GM12878 (cell line): Measurements from ENCODE around the gene RNF167. TPM values are rescaled to one million over a fixed set of nuclear protein-coding genes. Genes with fewer than 3 reads are reported as not detected.

ENCODE experiments used
- ATAC-seq: fragments of 200-7000 bp; cut with Tn5 transposase; 3 replicates; pipeline ENCODE4 v1.9.1; 2020; ENCODE audit warnings: mild to moderate bottlenecking, moderate library complexity
- BruUV-seq: library from RNA; stranded (reverse); fragments of 400-500 nt; replicated peaks from 2 replicates; lab custom pipeline; 2021; lab: Mats Ljungman, UMichigan
- CTCF ChIA-PET: fragments of 300-600 bp; sonication (Branson Sonifier 250); formaldehyde crosslinking; extraction: SDS; loops from one replicate; lab custom pipeline; 2021; ENCODE audit warnings: inconsistent platforms; lab: Yijun Ruan, JAX
- POLR2A ChIA-PET: fragments of 350-600 bp; formaldehyde crosslinking; extraction: SDS; loops from one replicate; lab custom pipeline; 2021; ENCODE audit warnings: inconsistent platforms; lab: Charles Lee
- RAD21 ChIA-PET: fragments of 300-600 bp; sonication (Branson Sonifier 250); formaldehyde crosslinking; loops from one replicate; lab custom pipeline; 2023; ENCODE audit warnings: antibody characterized with exemption; ENCODE audit not compliant: unreplicated experiment; lab: Charles Lee
- SMC1A ChIA-PET: fragments of 300-600 bp; sonication (Branson Sonifier 250); formaldehyde crosslinking; loops from one replicate; lab custom pipeline; 2023; ENCODE audit not compliant: unreplicated experiment, uncharacterized antibody; lab: Charles Lee
- DNase-seq: peaks from one replicate; pipeline ENCODE4 v3.0.0-alpha.2; 2011; ENCODE audit warnings: low read depth, low spot score
- FAIRE-seq: peaks from 3 replicates; lab custom pipeline; 2011; peaks lifted over from hg19 to GRCh38; lab: Jason Lieb, UNC
- H2AFZ ChIP-seq: 2 replicates; pipeline ENCODE4 v1.6.0; 2011; ENCODE audit warnings: low read depth, low read length, control low read depth; ENCODE audit not compliant: control insufficient read depth
- H3K27ac ChIP-seq: 2 replicates; pipeline ENCODE4 v1.5.1; 2011; ENCODE audit warnings: control low read depth; ENCODE audit not compliant: control insufficient read depth, insufficient read depth
- H3K27me3 ChIP-seq, 2 experiments: replicated peaks in 1 of 2; 2 replicates each; pipeline versions ENCODE4 v1.6.0 to v1.6.1; 2011; ENCODE audit warnings: low read length in 1 of 2; ENCODE audit not compliant: control insufficient read depth in 2 of 2, insufficient read depth in 2 of 2
- H3K36me3 ChIP-seq, 2 experiments: 2 replicates each; pipeline ENCODE4 v1.5.1; 2011; ENCODE audit warnings: low read length in 1 of 2; ENCODE audit not compliant: control insufficient read depth in 2 of 2, insufficient read depth in 2 of 2
- H3K4me1 ChIP-seq: 2 replicates; pipeline ENCODE4 v1.6.1; 2011; ENCODE audit warnings: mild to moderate bottlenecking, low read length, moderate library complexity, mixed read lengths; ENCODE audit not compliant: control insufficient read depth, insufficient read depth
- H3K4me2 ChIP-seq: 2 replicates; pipeline ENCODE4 v1.6.0; 2011; ENCODE audit warnings: control low read depth; ENCODE audit not compliant: control insufficient read depth, insufficient read depth
- H3K4me3 ChIP-seq: fragments of 200-600 bp; sonication (generic); 2 replicates; pipeline ENCODE4 v1.5.1; 2016
- H3K79me2 ChIP-seq: 2 replicates; pipeline ENCODE4 v1.6.0; 2011; ENCODE audit warnings: low read length; ENCODE audit not compliant: control insufficient read depth, insufficient read depth
- H3K9ac ChIP-seq: 2 replicates; pipeline ENCODE4 v1.8.0; 2011; ENCODE audit warnings: low read length, control low read depth, mixed read lengths; ENCODE audit not compliant: control insufficient read depth, insufficient read depth
- H3K9me3 ChIP-seq: replicated peaks from 3 replicates; pipeline ENCODE4 v1.5.1; 2011; ENCODE audit warnings: mild to moderate bottlenecking, low read length; ENCODE audit not compliant: control insufficient read depth, insufficient read depth
- H4K20me1 ChIP-seq: 2 replicates; pipeline ENCODE4 v1.6.0; 2011; ENCODE audit not compliant: control insufficient read depth, insufficient read depth
- FOXM1 ChIP-seq: IDR thresholded peaks from 2 replicates; pipeline ENCODE4 v1.6.1; 2012; ENCODE audit warnings: low read depth, mild to moderate bottlenecking, inconsistent platforms, low read length, moderate library complexity
- GATAD2B ChIP-seq: fragments of 450-650 bp; conservative IDR thresholded peaks from 2 replicates; pipeline ENCODE4 v1.6.1; 2017; ENCODE audit warnings: low read depth, mild to moderate bottlenecking, moderate library complexity
- IKZF1 ChIP-seq: fragments of 450-650 bp; conservative IDR thresholded peaks from 2 replicates; pipeline ENCODE4 v1.6.1; 2017; ENCODE audit warnings: antibody characterized with exemption, mild to moderate bottlenecking
- KAT2A ChIP-seq: conservative IDR thresholded peaks from 2 replicates; pipeline ENCODE4 v1.6.1; 2011; ENCODE audit warnings: low read depth, low read length; ENCODE audit not compliant: control insufficient read depth
- POLR2A ChIP-seq: IDR thresholded peaks from 2 replicates; pipeline ENCODE4 v1.6.1; 2011; ENCODE audit warnings: low read depth, mild to moderate bottlenecking, low read length
- POLR2AphosphoS2 ChIP-seq: IDR thresholded peaks from 2 replicates; pipeline ENCODE4 v1.6.1; 2011; ENCODE audit warnings: low read depth, mild to moderate bottlenecking, low read length, improper control_type of control experiment, moderate library complexity
- SPI1 ChIP-seq: IDR thresholded peaks from 2 replicates; pipeline ENCODE4 v1.6.1; 2011; ENCODE audit warnings: low read depth, mild to moderate bottlenecking, low read length, moderate library complexity, borderline replicate concordance; ENCODE audit not compliant: insufficient read depth
- SREBF1 ChIP-seq: IDR thresholded peaks from 2 replicates; pipeline ENCODE4 v1.6.1; 2012; ENCODE audit warnings: mild to moderate bottlenecking, low read length
- WGBS: methylation state at CpG from one replicate; pipeline ENCODE4 v1.1.6; 2016; ENCODE audit warnings: low lambda C conversion rate; ENCODE audit not compliant: insufficient replicate concordance, insufficient coverage; ENCODE audit errors: missing lambda C conversion rate; 5-methylcytosine and 5-hydroxymethylcytosine counted together
- in situ Hi-C: fragments of 300-500 bp; cut with MboI; formaldehyde crosslinking; loops from 9 replicates; pipeline ENCODE4 v1.14.3; 2018; ENCODE audit warnings: mixed read lengths
- intact Hi-C: fragments of 100-400 bp; cut with micrococcal nuclease; formaldehyde crosslinking; loops from one replicate; pipeline ENCODE4 v1.14.2; 2022; ENCODE audit not compliant: unreplicated experiment
- polyA plus RNA-seq, 11 experiments: library from polyadenylated mRNA; depleted of rRNA in 4 of 11; unstranded in 6 of 11; stranded (reverse) in 5 of 11; fragments of >200 nt; fragmentation: Nextera tagmentation in 4 of 11; fragmentation: Illumina TruSeq in 1 of 11; extraction: Ambion mirVana in 4 of 11; extraction: Trizol in 1 of 11; gene quantifications; 1 replicate in 1 of 11; 2 replicates in 10 of 11; pipeline versions ENCODE4 v1.2.1 to v1.2.3, GENCODE V29; 2011 to 2016; ENCODE audit warnings: inconsistent platforms in 2 of 11, missing spikeins in 2 of 11, low read depth in 1 of 11
- total RNA-seq, 4 experiments: library from RNA; depleted of rRNA in 3 of 4; stranded (reverse); fragments of >200 nt in 3 of 4; fragmentation: Illumina TruSeq in 1 of 4; extraction: Trizol in 1 of 4; gene quantifications; 2 replicates each; pipeline versions ENCODE4 v1.2.1 to v1.2.3, GENCODE V29; 2013 to 2021
- TF ChIP-seq, protein P1 (sequence below): fragments of 450-650 bp; IDR thresholded peaks from 2 replicates; pipeline ENCODE4 v1.6.1; 2016; ENCODE audit warnings: mild to moderate bottlenecking, moderate library complexity, borderline replicate concordance
- TF ChIP-seq, protein P2 (sequence below): IDR thresholded peaks from 2 replicates; pipeline ENCODE4 v1.6.1; 2012; ENCODE audit warnings: improper control_type of control experiment, low read depth, low read length; ENCODE audit not compliant: insufficient replicate concordance

RNF167 gene
- total and polyA plus RNA-seq, 10 of the 15 experiments (the other 5 are each of a cell fraction or from before 2014, with no cell fraction given): 33.6 to 147 (median 57.6) TPM

DNA sequence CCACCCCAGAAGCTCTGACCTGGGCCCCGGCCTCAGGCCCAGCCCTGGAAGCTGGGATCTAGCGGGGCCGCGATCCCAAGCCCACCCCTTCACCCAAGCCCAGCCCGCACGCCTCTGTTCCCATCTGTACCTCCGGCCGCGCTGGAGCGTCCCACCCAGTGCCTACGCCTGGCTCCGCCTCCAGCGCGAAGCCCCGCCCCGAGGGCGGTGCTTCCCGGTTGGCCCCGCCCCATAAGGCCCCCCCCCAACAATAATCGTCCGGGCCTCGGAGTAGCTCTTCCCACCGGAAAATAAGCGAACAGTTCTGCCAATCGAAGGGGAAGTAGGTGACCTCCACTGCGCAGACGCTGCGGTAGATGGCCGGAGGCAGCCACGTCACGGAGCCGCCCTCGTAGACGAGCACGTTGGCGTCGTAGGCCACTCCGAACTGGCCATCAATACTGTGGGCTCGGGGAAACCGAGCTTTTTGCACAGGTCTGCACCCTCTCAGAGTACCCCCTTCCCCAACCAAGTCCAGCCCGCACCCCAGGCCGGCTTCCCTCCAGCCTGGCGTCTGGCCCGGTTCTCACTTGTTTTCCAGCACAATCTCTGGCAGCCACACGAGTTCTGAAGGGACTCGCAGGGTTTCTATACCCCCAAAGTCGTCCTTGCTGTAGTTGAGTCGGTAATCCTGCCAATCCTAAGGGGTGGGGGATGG, 38.3 kb upstream of the RNF167 start:
- no peak for DNase-seq
- H4K20me1 ChIP-seq: no peaks in the 10 kb centered on the region
- H3K9me3 ChIP-seq: no peaks in the 10 kb centered on the region; the same call in 2 of the 3 replicates
- peaks cover 20% of the 10 kb centered on the region for H3K4me1 ChIP-seq
- 71% methylated on average over 35 of the region's 48 CpGs for WGBS
- H3K27ac ChIP-seq: no peak overlapping the region
- H3K4me3 ChIP-seq: no peak overlapping the region
- in situ Hi-C loops: no loop called here
- ChIA-PET SMC1A (interaction anchor here (1.5 to 1.6 kb wide), 2 partner anchors 65 to 265 kb away, joined by 4 read pairs; no protein-coding TSS in a partner anchor), RAD21 (interaction anchor here (0.9 kb wide), 1 partner anchor 192 kb away, joined by 5 read pairs; the partner anchor contains the start of gene ARRB2), CTCF (interaction anchor here (1.0 to 3.0 kb wide), 5 partner anchors 8 to 333 kb away, joined by 3 to 11 read pairs (median 10); partner anchors contain the start of genes ARRB2 and SPAG7), POLR2A (interaction anchor here (0.6 kb wide), 1 partner anchor 62 kb away, joined by 6 read pairs; no protein-coding TSS in a partner anchor)
- TF ChIP-seq GATAD2B (no peak), KAT2A (no peak), POLR2AphosphoS2 (no peak), IKZF1 (no peak), POLR2A (no peak), SREBF1 (no peak), FOXM1 (no peak), SPI1 (no peak)
- TF ChIP-seq, protein P1, sequence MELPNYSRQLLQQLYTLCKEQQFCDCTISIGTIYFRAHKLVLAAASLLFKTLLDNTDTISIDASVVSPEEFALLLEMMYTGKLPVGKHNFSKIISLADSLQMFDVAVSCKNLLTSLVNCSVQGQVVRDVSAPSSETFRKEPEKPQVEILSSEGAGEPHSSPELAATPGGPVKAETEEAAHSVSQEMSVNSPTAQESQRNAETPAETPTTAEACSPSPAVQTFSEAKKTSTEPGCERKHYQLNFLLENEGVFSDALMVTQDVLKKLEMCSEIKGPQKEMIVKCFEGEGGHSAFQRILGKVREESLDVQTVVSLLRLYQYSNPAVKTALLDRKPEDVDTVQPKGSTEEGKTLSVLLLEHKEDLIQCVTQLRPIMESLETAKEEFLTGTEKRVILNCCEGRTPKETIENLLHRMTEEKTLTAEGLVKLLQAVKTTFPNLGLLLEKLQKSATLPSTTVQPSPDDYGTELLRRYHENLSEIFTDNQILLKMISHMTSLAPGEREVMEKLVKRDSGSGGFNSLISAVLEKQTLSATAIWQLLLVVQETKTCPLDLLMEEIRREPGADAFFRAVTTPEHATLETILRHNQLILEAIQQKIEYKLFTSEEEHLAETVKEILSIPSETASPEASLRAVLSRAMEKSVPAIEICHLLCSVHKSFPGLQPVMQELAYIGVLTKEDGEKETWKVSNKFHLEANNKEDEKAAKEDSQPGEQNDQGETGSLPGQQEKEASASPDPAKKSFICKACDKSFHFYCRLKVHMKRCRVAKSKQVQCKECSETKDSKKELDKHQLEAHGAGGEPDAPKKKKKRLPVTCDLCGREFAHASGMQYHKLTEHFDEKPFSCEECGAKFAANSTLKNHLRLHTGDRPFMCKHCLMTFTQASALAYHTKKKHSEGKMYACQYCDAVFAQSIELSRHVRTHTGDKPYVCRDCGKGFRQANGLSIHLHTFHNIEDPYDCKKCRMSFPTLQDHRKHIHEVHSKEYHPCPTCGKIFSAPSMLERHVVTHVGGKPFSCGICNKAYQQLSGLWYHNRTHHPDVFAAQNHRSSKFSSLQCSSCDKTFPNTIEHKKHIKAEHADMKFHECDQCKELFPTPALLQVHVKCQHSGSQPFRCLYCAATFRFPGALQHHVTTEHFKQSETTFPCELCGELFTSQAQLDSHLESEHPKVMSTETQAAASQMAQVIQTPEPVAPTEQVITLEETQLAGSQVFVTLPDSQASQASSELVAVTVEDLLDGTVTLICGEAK: no peak
- TF ChIP-seq, protein P2, sequence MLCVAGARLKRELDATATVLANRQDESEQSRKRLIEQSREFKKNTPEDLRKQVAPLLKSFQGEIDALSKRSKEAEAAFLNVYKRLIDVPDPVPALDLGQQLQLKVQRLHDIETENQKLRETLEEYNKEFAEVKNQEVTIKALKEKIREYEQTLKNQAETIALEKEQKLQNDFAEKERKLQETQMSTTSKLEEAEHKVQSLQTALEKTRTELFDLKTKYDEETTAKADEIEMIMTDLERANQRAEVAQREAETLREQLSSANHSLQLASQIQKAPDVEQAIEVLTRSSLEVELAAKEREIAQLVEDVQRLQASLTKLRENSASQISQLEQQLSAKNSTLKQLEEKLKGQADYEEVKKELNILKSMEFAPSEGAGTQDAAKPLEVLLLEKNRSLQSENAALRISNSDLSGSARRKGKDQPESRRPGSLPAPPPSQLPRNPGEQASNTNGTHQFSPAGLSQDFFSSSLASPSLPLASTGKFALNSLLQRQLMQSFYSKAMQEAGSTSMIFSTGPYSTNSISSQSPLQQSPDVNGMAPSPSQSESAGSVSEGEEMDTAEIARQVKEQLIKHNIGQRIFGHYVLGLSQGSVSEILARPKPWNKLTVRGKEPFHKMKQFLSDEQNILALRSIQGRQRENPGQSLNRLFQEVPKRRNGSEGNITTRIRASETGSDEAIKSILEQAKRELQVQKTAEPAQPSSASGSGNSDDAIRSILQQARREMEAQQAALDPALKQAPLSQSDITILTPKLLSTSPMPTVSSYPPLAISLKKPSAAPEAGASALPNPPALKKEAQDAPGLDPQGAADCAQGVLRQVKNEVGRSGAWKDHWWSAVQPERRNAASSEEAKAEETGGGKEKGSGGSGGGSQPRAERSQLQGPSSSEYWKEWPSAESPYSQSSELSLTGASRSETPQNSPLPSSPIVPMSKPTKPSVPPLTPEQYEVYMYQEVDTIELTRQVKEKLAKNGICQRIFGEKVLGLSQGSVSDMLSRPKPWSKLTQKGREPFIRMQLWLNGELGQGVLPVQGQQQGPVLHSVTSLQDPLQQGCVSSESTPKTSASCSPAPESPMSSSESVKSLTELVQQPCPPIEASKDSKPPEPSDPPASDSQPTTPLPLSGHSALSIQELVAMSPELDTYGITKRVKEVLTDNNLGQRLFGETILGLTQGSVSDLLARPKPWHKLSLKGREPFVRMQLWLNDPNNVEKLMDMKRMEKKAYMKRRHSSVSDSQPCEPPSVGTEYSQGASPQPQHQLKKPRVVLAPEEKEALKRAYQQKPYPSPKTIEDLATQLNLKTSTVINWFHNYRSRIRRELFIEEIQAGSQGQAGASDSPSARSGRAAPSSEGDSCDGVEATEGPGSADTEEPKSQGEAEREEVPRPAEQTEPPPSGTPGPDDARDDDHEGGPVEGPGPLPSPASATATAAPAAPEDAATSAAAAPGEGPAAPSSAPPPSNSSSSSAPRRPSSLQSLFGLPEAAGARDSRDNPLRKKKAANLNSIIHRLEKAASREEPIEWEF: no peak
- FAIRE-seq: no peak
- no peaks in the 10 kb centered on the region for H3K79me2 ChIP-seq
- no peak for ATAC-seq
- intact Hi-C loops: loop anchor here (5.0 kb wide), 1 partner anchor 169 kb away; the partner anchor contains the start of gene MED11
- no peak overlapping the region for H3K9ac ChIP-seq
- H3K36me3 ChIP-seq: no peaks in the 10 kb centered on the region; a peak in 2 of 4 replicates
- no peaks in the 10 kb centered on the region; a peak in 2 of 4 replicates for H3K27me3 ChIP-seq
- no peak overlapping the region for H2AFZ ChIP-seq
- H3K4me2 ChIP-seq: no peak overlapping the region
- BruUV-seq: no TSS peak
